HEK293T (cell line): ENCODE measurements around the gene BAHCC1.

Experiments used
- CTCF ChIA-PET: fragments of 350-600 bp; formaldehyde crosslinking; extraction: SDS; loops from one replicate; lab custom pipeline; 2021; ENCODE audit warnings: antibody characterized with exemption, inconsistent platforms; lab: Yijun Ruan, JAX
- POLR2A ChIA-PET: fragments of 350-600 bp; formaldehyde crosslinking; extraction: SDS; loops from one replicate; lab custom pipeline; 2020; ENCODE audit warnings: antibody characterized with exemption, inconsistent platforms; lab: Yijun Ruan, JAX
- DNase-seq: peaks from one replicate; pipeline ENCODE4 v3.0.0; 2012; ENCODE audit warnings: mixed read lengths; ENCODE audit errors: extremely low spot score
- ARNT ChIP-seq: fragments of 450-650 bp; IDR thresholded peaks from 2 replicates; pipeline ENCODE4 v1.6.1; 2017; ENCODE audit warnings: mild to moderate bottlenecking
- BHLHE40 ChIP-seq: fragments of 450-650 bp; IDR thresholded peaks from 2 replicates; pipeline ENCODE4 v1.6.1; 2016; ENCODE audit warnings: mild to moderate bottlenecking, moderate library complexity, borderline replicate concordance
- CTBP1 ChIP-seq: fragments of 450-650 bp; IDR thresholded peaks from 2 replicates; pipeline ENCODE4 v1.6.1; 2016; ENCODE audit warnings: borderline replicate concordance
- ELF4 ChIP-seq: fragments of 450-650 bp; IDR thresholded peaks from 2 replicates; pipeline ENCODE4 v1.6.1; 2017; ENCODE audit warnings: antibody characterized with exemption
- FOXA1 ChIP-seq: fragments of 450-650 bp; IDR thresholded peaks from 2 replicates; pipeline ENCODE4 v1.6.1; 2016; ENCODE audit warnings: mild to moderate bottlenecking
- FOXK2 ChIP-seq: fragments of 450-650 bp; IDR thresholded peaks from 2 replicates; pipeline ENCODE4 v1.6.1; 2016; ENCODE audit warnings: mild to moderate bottlenecking
- FOXM1 ChIP-seq: fragments of 450-650 bp; IDR thresholded peaks from 2 replicates; pipeline ENCODE4 v1.6.1; 2017; ENCODE audit warnings: mild to moderate bottlenecking, borderline replicate concordance
- HDGF ChIP-seq: fragments of 450-650 bp; IDR thresholded peaks from 2 replicates; pipeline ENCODE4 v1.6.1; 2017; ENCODE audit warnings: antibody characterized with exemption, borderline replicate concordance
- L3MBTL2 ChIP-seq: fragments of 450-650 bp; conservative IDR thresholded peaks from 2 replicates; pipeline ENCODE4 v1.6.1; 2016; ENCODE audit warnings: mild to moderate bottlenecking
- LEF1 ChIP-seq: fragments of 450-650 bp; IDR thresholded peaks from 2 replicates; pipeline ENCODE4 v1.6.1; 2017; ENCODE audit warnings: mild to moderate bottlenecking, borderline replicate concordance
- NFRKB ChIP-seq: fragments of 450-650 bp; IDR thresholded peaks from 2 replicates; pipeline ENCODE4 v1.6.1; 2016; ENCODE audit warnings: mild to moderate bottlenecking, moderate library complexity
- SP1 ChIP-seq: fragments of 450-650 bp; IDR thresholded peaks from 2 replicates; pipeline ENCODE4 v1.6.1; 2017
- SUZ12 ChIP-seq: fragments of 450-650 bp; IDR thresholded peaks from 2 replicates; pipeline ENCODE4 v1.6.1; 2016; ENCODE audit warnings: mild to moderate bottlenecking
- TARDBP ChIP-seq: fragments of 450-650 bp; IDR thresholded peaks from 2 replicates; pipeline ENCODE4 v1.6.1; 2016
- ZNF384 ChIP-seq: fragments of 450-650 bp; IDR thresholded peaks from 2 replicates; pipeline ENCODE4 v1.6.1; 2016
- TF ChIP-seq, protein P1 (sequence below): fragments of 450-650 bp; IDR thresholded peaks from 2 replicates; pipeline ENCODE4 v1.6.1; 2016

Gene BAHCC1

DNA sequence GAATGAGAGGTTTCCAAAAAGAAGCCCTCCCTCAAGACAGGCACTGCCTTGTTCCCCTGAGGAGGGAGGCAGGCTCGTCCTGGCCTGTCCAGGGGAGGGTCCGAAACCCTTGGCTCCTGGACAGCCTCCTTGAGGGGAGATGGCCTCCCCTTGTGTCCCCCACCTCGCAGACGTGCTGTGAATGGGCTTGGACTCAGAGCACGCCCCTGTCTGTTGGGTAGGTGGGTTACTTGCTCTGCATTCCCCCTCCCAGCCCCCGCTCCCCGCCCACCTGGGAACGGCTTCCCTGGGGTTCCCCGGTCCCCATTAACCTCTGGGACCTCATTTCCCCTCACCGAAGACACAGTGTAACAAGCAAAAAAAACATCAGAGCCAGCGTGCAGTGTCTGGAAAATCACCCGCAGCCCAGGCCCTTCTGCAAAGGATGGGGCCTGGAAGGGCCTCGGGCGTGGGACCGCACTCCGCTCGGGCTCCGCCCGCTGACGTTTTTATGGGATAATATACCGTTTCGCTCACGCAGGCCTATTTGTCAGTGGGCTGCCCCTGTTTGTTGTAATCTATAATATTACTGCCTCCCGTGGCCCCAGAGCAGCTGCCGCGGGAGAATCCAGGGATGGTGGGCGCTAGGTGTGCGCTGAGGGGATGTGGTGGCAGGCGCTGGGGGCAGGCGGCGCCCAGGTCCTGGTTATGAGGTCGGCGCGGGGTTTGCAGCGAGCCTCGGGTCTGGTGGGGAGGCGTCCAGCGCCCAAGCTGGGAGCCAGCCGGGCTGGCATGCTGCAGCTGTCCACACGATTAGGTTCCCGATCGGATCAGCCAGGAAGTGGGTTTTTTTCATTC, 11.1 kb downstream of the BAHCC1 start:
- TF ChIP-seq FOXM1, result no peak
- TF ChIP-seq CTBP1, result no peak
- TF ChIP-seq, protein P1, sequence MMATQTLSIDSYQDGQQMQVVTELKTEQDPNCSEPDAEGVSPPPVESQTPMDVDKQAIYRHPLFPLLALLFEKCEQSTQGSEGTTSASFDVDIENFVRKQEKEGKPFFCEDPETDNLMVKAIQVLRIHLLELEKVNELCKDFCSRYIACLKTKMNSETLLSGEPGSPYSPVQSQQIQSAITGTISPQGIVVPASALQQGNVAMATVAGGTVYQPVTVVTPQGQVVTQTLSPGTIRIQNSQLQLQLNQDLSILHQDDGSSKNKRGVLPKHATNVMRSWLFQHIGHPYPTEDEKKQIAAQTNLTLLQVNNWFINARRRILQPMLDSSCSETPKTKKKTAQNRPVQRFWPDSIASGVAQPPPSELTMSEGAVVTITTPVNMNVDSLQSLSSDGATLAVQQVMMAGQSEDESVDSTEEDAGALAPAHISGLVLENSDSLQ, result peak; percentile 97
- TF ChIP-seq ARNT, result no peak
- peak; percentile 68 for DNase-seq
- ChIA-PET CTCF (interaction anchor here (1.1 to 1.5 kb wide), 2 partner anchors 34 to 101 kb away, joined by 6 read pairs; no protein-coding TSS in a partner anchor), POLR2A (interaction anchor here (0.7 to 2.4 kb wide), 5 partner anchors 9 to 24 kb away, joined by 3 to 14 read pairs (median 4); partner anchors contain the start of gene BAHCC1)

DNA sequence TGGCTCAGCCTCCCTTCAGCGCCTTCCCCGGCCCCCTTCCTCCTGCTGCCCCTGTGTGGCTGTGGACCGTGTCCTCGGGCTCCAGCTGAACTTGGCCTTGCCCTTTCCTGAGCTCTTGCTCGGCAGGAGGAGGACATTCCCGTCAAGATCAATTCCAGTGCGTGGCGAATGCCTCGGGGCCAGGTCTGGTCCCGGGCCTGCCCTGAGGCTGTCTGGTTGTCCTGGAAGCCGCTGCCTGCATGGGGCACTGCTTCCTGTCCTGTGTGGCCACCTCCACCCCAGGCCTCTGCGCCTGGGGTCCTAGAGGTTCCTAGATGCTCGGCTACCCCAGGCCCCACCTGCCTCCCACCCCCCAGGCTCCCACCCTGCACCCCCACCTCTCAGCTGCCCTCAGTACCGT, 12.8 kb downstream of the BAHCC1 start:
- ChIA-PET CTCF (interaction anchor here (1.5 kb wide), 1 partner anchor 32 kb away, joined by 6 read pairs; no protein-coding TSS in a partner anchor), POLR2A (interaction anchor here (1.1 to 1.4 kb wide), 2 partner anchors 77 to 144 kb away, joined by 3 read pairs; partner anchors contain the start of gene FAAP100)
- DNase-seq, result no peak
- TF ChIP-seq TARDBP, result no peak
- no peak for TF ChIP-seq LEF1
- TF ChIP-seq SUZ12, result no peak
- TF ChIP-seq HDGF, result no peak
- TF ChIP-seq, protein P1, result no peak
- TF ChIP-seq FOXK2, result no peak
- no peak for TF ChIP-seq CTBP1
- no peak for TF ChIP-seq FOXA1
- no peak for TF ChIP-seq SP1
- TF ChIP-seq L3MBTL2, result no peak
- TF ChIP-seq BHLHE40, result no peak
- TF ChIP-seq ZNF384, result no peak
- no peak for TF ChIP-seq ELF4

DNA sequence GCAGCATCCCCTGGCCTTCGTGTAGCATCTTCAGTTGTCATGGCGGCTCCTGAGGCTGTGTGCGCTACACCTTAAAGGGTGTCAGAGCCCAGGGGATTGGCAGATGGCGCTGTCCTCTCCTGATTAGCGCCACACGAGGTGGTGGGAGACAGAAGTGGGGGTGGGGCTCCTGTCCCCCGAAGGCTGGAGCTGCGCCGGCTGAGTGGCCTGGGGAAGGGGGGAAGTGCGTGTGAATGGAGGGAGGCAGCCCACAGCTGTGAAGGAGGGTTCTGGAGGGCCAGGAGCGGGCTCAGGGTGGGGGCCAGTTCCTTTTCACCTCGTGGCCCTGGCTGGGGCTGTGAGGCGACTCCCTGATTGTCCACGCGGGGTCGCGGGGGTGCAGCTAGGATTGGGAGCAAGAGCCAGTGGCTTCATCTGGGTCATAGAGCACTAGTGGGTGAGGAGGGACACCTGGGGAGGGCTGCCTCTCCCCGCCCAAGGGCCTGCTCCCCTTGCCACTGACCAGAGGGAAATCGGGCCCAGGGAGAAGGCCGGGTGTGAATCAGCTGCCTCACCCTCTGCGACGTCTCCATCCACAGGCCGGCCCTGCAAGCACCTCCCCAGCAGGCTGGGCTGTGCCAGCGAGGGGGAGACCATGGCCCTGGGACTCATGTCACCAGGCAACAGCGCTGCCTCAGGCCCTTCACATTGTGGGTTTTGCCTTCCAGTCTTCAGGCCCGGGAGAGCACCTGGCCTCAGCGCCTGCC, 14.1 kb downstream of the BAHCC1 start:
- no peak for DNase-seq
- ChIA-PET POLR2A (interaction anchor here (1.1 kb wide), 1 partner anchor 143 kb away, joined by 3 read pairs; the partner anchor contains the start of gene FAAP100), CTCF (no interaction called here)
- no peak for TF ChIP-seq NFRKB
- no peak for TF ChIP-seq SP1
- no peak for TF ChIP-seq ZNF384
- TF ChIP-seq ELF4, result no peak
- TF ChIP-seq LEF1, result no peak
- TF ChIP-seq ARNT, result no peak
- TF ChIP-seq, protein P1, result no peak
- no peak for TF ChIP-seq FOXA1
- no peak for TF ChIP-seq HDGF
- TF ChIP-seq TARDBP, result no peak
- no peak for TF ChIP-seq SUZ12
- TF ChIP-seq BHLHE40, result no peak
- TF ChIP-seq L3MBTL2, result no peak
- TF ChIP-seq FOXK2, result no peak
- TF ChIP-seq CTBP1, result no peak
- TF ChIP-seq FOXM1, result no peak

DNA sequence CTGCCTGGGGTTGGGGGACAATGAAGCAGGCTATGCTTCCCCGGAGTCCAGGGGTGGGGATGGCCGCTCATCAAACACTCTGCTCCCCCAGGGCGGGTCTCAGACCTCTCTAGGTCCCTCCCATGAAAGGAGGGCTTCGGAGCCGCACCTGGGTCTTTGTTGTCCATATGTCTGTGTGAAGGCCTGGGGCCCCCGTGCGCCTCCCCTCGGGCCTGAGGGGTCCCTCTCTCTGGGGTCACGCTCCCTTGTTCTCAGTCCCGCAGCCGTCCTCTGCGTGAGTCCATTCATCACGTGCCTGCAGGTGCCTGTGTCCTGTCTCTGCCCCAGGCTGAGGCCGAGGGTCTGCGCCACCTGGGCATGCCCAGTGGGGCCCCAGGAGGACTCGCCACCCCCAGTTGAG, 15.6 kb downstream of the BAHCC1 start:
- TF ChIP-seq FOXA1 (no peak), L3MBTL2 (no peak), NFRKB (no peak), ARNT (no peak), BHLHE40 (no peak), FOXK2 (no peak), SUZ12 (no peak)
- POLR2A ChIA-PET, result no interaction called here
- no peak for DNase-seq
- CTCF ChIA-PET, result interaction anchor here (1.7 kb wide), 1 partner anchor 9 kb away, joined by 6 read pairs; no protein-coding TSS in a partner anchor

DNA sequence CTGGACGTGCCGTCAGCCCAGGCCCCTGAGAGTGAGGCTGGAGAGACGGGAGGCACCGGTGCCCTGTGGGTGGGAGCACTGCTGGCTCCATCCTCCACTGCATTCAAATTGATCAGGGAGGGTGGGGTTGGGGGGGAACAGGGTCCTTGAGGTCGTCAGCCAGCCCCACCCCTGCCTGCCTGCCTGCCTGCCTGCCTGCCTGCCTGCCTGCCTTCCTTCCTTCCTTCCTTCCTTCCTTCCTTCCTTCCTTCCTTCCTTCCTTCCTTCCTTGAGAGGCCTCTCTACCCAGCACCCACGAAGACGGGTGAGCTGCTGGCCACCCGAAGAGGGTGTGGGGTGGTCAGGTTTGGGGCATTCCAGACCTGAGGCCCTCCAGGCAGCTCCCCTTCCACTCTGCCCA, 16.0 kb downstream of the BAHCC1 start:
- POLR2A ChIA-PET, result interaction anchor here (0.9 kb wide), 1 partner anchor 14 kb away, joined by 5 read pairs; no protein-coding TSS in a partner anchor
- DNase-seq, result no peak
- no peak for TF ChIP-seq ELF4
- no peak for TF ChIP-seq LEF1
- TF ChIP-seq, protein P1, result no peak
- TF ChIP-seq ARNT, result no peak
- no peak for TF ChIP-seq SUZ12
- no peak for TF ChIP-seq NFRKB
- no peak for TF ChIP-seq BHLHE40
- CTCF ChIA-PET, result interaction anchor here (1.0 to 1.7 kb wide), 2 partner anchors 9 to 30 kb away, joined by 3 to 6 read pairs; no protein-coding TSS in a partner anchor
